Measurements from ENCODE around the gene STK4. TPM values are rescaled to one million over a fixed set of nuclear protein-coding genes. Genes with fewer than 3 reads are reported as not detected.
A peak's percentile ranks its signal among the peaks of the same experiment; 100 is the strongest.

STK4 gene
- total RNA-seq, 1 donor from 2014 or later: 34.8 TPM

GRCh38 chr20:44965651-44966029 is 672 bp upstream of the STK4 start:
- DNase-seq (ENCODE audit: low read depth) (no peak), FAIRE-seq (no peak)
- no peaks in the 10 kb centered on the region for H3K36me3 ChIP-seq (ENCODE audit: control insufficient read depth, insufficient read depth, low read length)
- peak overlapping the region; percentile 79 for H3K4me3 ChIP-seq (ENCODE audit: low read depth, low read length)
- H3K27me3 ChIP-seq (ENCODE audit: control insufficient read depth, insufficient read depth, low read length): no peaks in the 10 kb centered on the region
- no peak for TF ChIP-seq CTCF (IDR thresholded peaks at IDR 0.05; ENCODE audit: insufficient read depth, low read length, severe bottlenecking)

- peak overlapping the region; percentile 79 for H3K4me3 ChIP-seq (ENCODE audit: low read depth, low read length)
- peak; percentile 20 for DNase-seq (ENCODE audit: low read depth)
- H3K27me3 ChIP-seq (ENCODE audit: control insufficient read depth, insufficient read depth, low read length): no peaks in the 10 kb centered on the region
- H3K36me3 ChIP-seq (ENCODE audit: control insufficient read depth, insufficient read depth, low read length): no peaks in the 10 kb centered on the region
- TF ChIP-seq CTCF (IDR thresholded peaks at IDR 0.05; ENCODE audit: insufficient read depth, low read length, severe bottlenecking): no peak
- FAIRE-seq: no peak
These were observed 995 bp downstream of the STK4 start for GRCh38 chr20:44967207-44967807.

- H3K27me3 ChIP-seq (ENCODE audit: control insufficient read depth, insufficient read depth, low read length): no peaks in the 10 kb centered on the region
- peaks cover 2% of the 10 kb centered on the region for H3K36me3 ChIP-seq (ENCODE audit: control insufficient read depth, insufficient read depth, low read length)
- TF ChIP-seq CTCF (IDR thresholded peaks at IDR 0.05; ENCODE audit: insufficient read depth, low read length, severe bottlenecking): no peak
- no peak for FAIRE-seq
- DNase-seq (ENCODE audit: low read depth): no peak
- no peak overlapping the region for H3K4me3 ChIP-seq (ENCODE audit: low read depth, low read length)
These were observed 3.1 kb downstream of the STK4 start for GRCh38 chr20:44969300-44969894.

- Histone ChIP-seq H3K27me3 (ENCODE audit: control insufficient read depth, insufficient read depth, low read length) (no peaks in the 10 kb centered on the region), H3K4me3 (ENCODE audit: low read depth, low read length) (no peak overlapping the region), H3K36me3 (ENCODE audit: control insufficient read depth, insufficient read depth, low read length) (peaks cover 6% of the 10 kb centered on the region)
- no peak for DNase-seq (ENCODE audit: low read depth)
- FAIRE-seq: no peak
- TF ChIP-seq CTCF (IDR thresholded peaks at IDR 0.05; ENCODE audit: insufficient read depth, low read length, severe bottlenecking): no peak
These were observed 4.0 kb downstream of the STK4 start for GRCh38 chr20:44970243-44970757.

GRCh38 chr20:44973053-44973452 is 6.7 kb downstream of the STK4 start:
- peaks cover 6% of the 10 kb centered on the region for H3K36me3 ChIP-seq (ENCODE audit: control insufficient read depth, insufficient read depth, low read length)
- no peak overlapping the region for H3K4me3 ChIP-seq (ENCODE audit: low read depth, low read length)
- no peak for TF ChIP-seq CTCF (IDR thresholded peaks at IDR 0.05; ENCODE audit: insufficient read depth, low read length, severe bottlenecking)
- FAIRE-seq (no peak), DNase-seq (ENCODE audit: low read depth) (no peak)
- H3K27me3 ChIP-seq (ENCODE audit: control insufficient read depth, insufficient read depth, low read length): no peaks in the 10 kb centered on the region

Measured in bronchial epithelial cell (primary cell).